ENCODE results near the gene CSK.

CSK gene

GRCh38 chr15:74821091-74821789 lies 39.4 kb downstream of the CSK start:
- TF ChIP-seq CTCF (IDR thresholded peaks at IDR 0.05; ENCODE audit: borderline replicate concordance, insufficient read depth, low read depth, low read length): no peak
- no peak overlapping the region for H3K4me3 ChIP-seq (ENCODE audit: low read depth, low read length)

- no peak overlapping the region for H3K4me3 ChIP-seq (ENCODE audit: low read depth, low read length)
- TF ChIP-seq CTCF (IDR thresholded peaks at IDR 0.05; ENCODE audit: borderline replicate concordance, insufficient read depth, low read depth, low read length): no peak
These were observed 39.9 kb downstream of the CSK start for GRCh38 chr15:74821790-74822158.

GRCh38 chr15:74822233-74822632 lies 40.4 kb downstream of the CSK start:
- TF ChIP-seq CTCF (IDR thresholded peaks at IDR 0.05; ENCODE audit: borderline replicate concordance, insufficient read depth, low read depth, low read length): no peak
- H3K4me3 ChIP-seq (ENCODE audit: low read depth, low read length): no peak overlapping the region

GRCh38 chr15:74823324-74823723 lies 41.4 kb downstream of the CSK start:
- no peak overlapping the region for H3K4me3 ChIP-seq (ENCODE audit: low read depth, low read length)
- TF ChIP-seq CTCF (IDR thresholded peaks at IDR 0.05; ENCODE audit: borderline replicate concordance, insufficient read depth, low read depth, low read length): no peak

GRCh38 chr15:74824976-74825375 lies 43.1 kb downstream of the CSK start:
- H3K4me3 ChIP-seq (ENCODE audit: low read depth, low read length): no peak overlapping the region
- TF ChIP-seq CTCF (IDR thresholded peaks at IDR 0.05; ENCODE audit: borderline replicate concordance, insufficient read depth, low read depth, low read length): no peak

- no peak for TF ChIP-seq CTCF (IDR thresholded peaks at IDR 0.05; ENCODE audit: borderline replicate concordance, insufficient read depth, low read depth, low read length)
These were observed 44.0 kb downstream of the CSK start for GRCh38 chr15:74825866-74826265.

GRCh38 chr15:74826364-74826819 lies 44.5 kb downstream of the CSK start, which contains the start of gene CPLX3:
Gene CPLX3 (plus strand): TSS chr15:74826627. CDS start chr15:74826704, 77 bp downstream.
- no peak for TF ChIP-seq CTCF (IDR thresholded peaks at IDR 0.05; ENCODE audit: borderline replicate concordance, insufficient read depth, low read depth, low read length)
- H3K4me3 ChIP-seq (ENCODE audit: low read depth, low read length): no peak within 1 kb of the TSS

More at GRCh38 chr15:74825866-74826265, 44.0 kb downstream of the CSK start:
- no peak overlapping the region for H3K4me3 ChIP-seq (ENCODE audit: low read depth, low read length)
